GM12878 (cell line): ENCODE data around the gene LAMB1. TPM values are rescaled to one million over a fixed set of nuclear protein-coding genes. Genes with fewer than 3 reads are reported as not detected.

Experiments
- ATAC-seq: fragments of 200-7000 bp; cut with Tn5 transposase; 3 replicates; pipeline ENCODE4 v1.9.1; 2020; ENCODE audit warnings: mild to moderate bottlenecking, moderate library complexity
- BruUV-seq: library from RNA; stranded (reverse); fragments of 400-500 nt; replicated peaks from 2 replicates; lab custom pipeline; 2021; lab: Mats Ljungman, UMichigan
- CTCF ChIA-PET: fragments of 300-600 bp; sonication (Branson Sonifier 250); formaldehyde crosslinking; extraction: SDS; loops from one replicate; lab custom pipeline; 2021; ENCODE audit warnings: inconsistent platforms; lab: Yijun Ruan, JAX
- POLR2A ChIA-PET: fragments of 350-600 bp; formaldehyde crosslinking; extraction: SDS; loops from one replicate; lab custom pipeline; 2021; ENCODE audit warnings: inconsistent platforms; lab: Charles Lee
- RAD21 ChIA-PET: fragments of 300-600 bp; sonication (Branson Sonifier 250); formaldehyde crosslinking; loops from one replicate; lab custom pipeline; 2023; ENCODE audit warnings: antibody characterized with exemption; ENCODE audit not compliant: unreplicated experiment; lab: Charles Lee
- SMC1A ChIA-PET: fragments of 300-600 bp; sonication (Branson Sonifier 250); formaldehyde crosslinking; loops from one replicate; lab custom pipeline; 2023; ENCODE audit not compliant: unreplicated experiment, uncharacterized antibody; lab: Charles Lee
- DNase-seq: peaks from one replicate; pipeline ENCODE4 v3.0.0-alpha.2; 2011; ENCODE audit warnings: low read depth, low spot score
- FAIRE-seq: peaks from 3 replicates; lab custom pipeline; 2011; peaks lifted over from hg19 to GRCh38; lab: Jason Lieb, UNC
- H2AFZ ChIP-seq: 2 replicates; pipeline ENCODE4 v1.6.0; 2011; ENCODE audit warnings: low read depth, low read length, control low read depth; ENCODE audit not compliant: control insufficient read depth
- H3K27ac ChIP-seq: 2 replicates; pipeline ENCODE4 v1.5.1; 2011; ENCODE audit warnings: control low read depth; ENCODE audit not compliant: control insufficient read depth, insufficient read depth
- H3K27me3 ChIP-seq, 2 experiments: replicated peaks in 1 of 2; 2 replicates each; pipeline versions ENCODE4 v1.6.0 to v1.6.1; 2011; ENCODE audit warnings: low read length in 1 of 2; ENCODE audit not compliant: control insufficient read depth in 2 of 2, insufficient read depth in 2 of 2
- H3K36me3 ChIP-seq, 2 experiments: 2 replicates each; pipeline ENCODE4 v1.5.1; 2011; ENCODE audit warnings: low read length in 1 of 2; ENCODE audit not compliant: control insufficient read depth in 2 of 2, insufficient read depth in 2 of 2
- H3K4me1 ChIP-seq: 2 replicates; pipeline ENCODE4 v1.6.1; 2011; ENCODE audit warnings: mild to moderate bottlenecking, low read length, moderate library complexity, mixed read lengths; ENCODE audit not compliant: control insufficient read depth, insufficient read depth
- H3K4me2 ChIP-seq: 2 replicates; pipeline ENCODE4 v1.6.0; 2011; ENCODE audit warnings: control low read depth; ENCODE audit not compliant: control insufficient read depth, insufficient read depth
- H3K4me3 ChIP-seq: fragments of 200-600 bp; sonication (generic); 2 replicates; pipeline ENCODE4 v1.5.1; 2016
- H3K79me2 ChIP-seq: 2 replicates; pipeline ENCODE4 v1.6.0; 2011; ENCODE audit warnings: low read length; ENCODE audit not compliant: control insufficient read depth, insufficient read depth
- H3K9ac ChIP-seq: 2 replicates; pipeline ENCODE4 v1.8.0; 2011; ENCODE audit warnings: low read length, control low read depth, mixed read lengths; ENCODE audit not compliant: control insufficient read depth, insufficient read depth
- H3K9me3 ChIP-seq: replicated peaks from 3 replicates; pipeline ENCODE4 v1.5.1; 2011; ENCODE audit warnings: mild to moderate bottlenecking, low read length; ENCODE audit not compliant: control insufficient read depth, insufficient read depth
- H4K20me1 ChIP-seq: 2 replicates; pipeline ENCODE4 v1.6.0; 2011; ENCODE audit not compliant: control insufficient read depth, insufficient read depth
- CREM ChIP-seq: IDR thresholded peaks from 2 replicates; pipeline ENCODE4 v1.6.1; 2014; ENCODE audit warnings: antibody characterized with exemption, low read depth
- ELK1 ChIP-seq: IDR thresholded peaks from 2 replicates; pipeline ENCODE4 v1.6.1; 2012; ENCODE audit warnings: low read depth, low read length, improper control_type of control experiment
- ETV6 ChIP-seq, 2 experiments: fragments of 450-650 bp in 1 of 2; IDR thresholded peaks in 1 of 2; conservative IDR thresholded peaks in 1 of 2; 2 replicates each; pipeline ENCODE4 v1.6.1; 2014; ENCODE audit warnings: antibody characterized with exemption in 1 of 2, borderline replicate concordance in 1 of 2, low read depth in 1 of 2, mild to moderate bottlenecking in 1 of 2, moderate library complexity in 1 of 2
- HDAC6 ChIP-seq: fragments of 200-600 bp; sonication (generic); IDR thresholded peaks from one replicate; pipeline ENCODE4 v1.8.0; 2017; ENCODE audit warnings: antibody characterized with exemption; ENCODE audit not compliant: unreplicated experiment
- HDGF ChIP-seq: fragments of 450-650 bp; IDR thresholded peaks from 2 replicates; pipeline ENCODE4 v1.6.1; 2016; ENCODE audit warnings: antibody characterized with exemption
- KDM1A ChIP-seq: fragments of 200-600 bp; sonication (generic); IDR thresholded peaks from 2 replicates; pipeline ENCODE4 v1.6.1; 2016; ENCODE audit warnings: borderline replicate concordance
- MLLT1 ChIP-seq: fragments of 450-650 bp; IDR thresholded peaks from 2 replicates; pipeline ENCODE4 v1.6.1; 2016; ENCODE audit warnings: mild to moderate bottlenecking
- PBX3 ChIP-seq: IDR thresholded peaks from 2 replicates; pipeline ENCODE4 v1.6.1; 2011; ENCODE audit warnings: mild to moderate bottlenecking, low read depth, low read length, moderate library complexity; ENCODE audit not compliant: insufficient replicate concordance
- SREBF1 ChIP-seq: IDR thresholded peaks from 2 replicates; pipeline ENCODE4 v1.6.1; 2012; ENCODE audit warnings: mild to moderate bottlenecking, low read length
- TCF12 ChIP-seq: IDR thresholded peaks from 2 replicates; pipeline ENCODE4 v1.6.1; 2011; ENCODE audit warnings: low read depth, mild to moderate bottlenecking, low read length
- ZBTB11 ChIP-seq: fragments of 450-650 bp; formaldehyde crosslinking; IDR thresholded peaks from 2 replicates; pipeline ENCODE4 v1.5.0; 2022; ENCODE audit warnings: mild to moderate bottlenecking, missing genetic modification characterization
- ZNF384 ChIP-seq: IDR thresholded peaks from 2 replicates; pipeline ENCODE4 v1.6.1; 2012; ENCODE audit warnings: low read depth, mild to moderate bottlenecking, low read length, improper control_type of control experiment, borderline replicate concordance
- WGBS: methylation state at CpG from one replicate; pipeline ENCODE4 v1.1.6; 2016; ENCODE audit warnings: low lambda C conversion rate; ENCODE audit not compliant: insufficient replicate concordance, insufficient coverage; ENCODE audit errors: missing lambda C conversion rate; 5-methylcytosine and 5-hydroxymethylcytosine counted together
- in situ Hi-C: fragments of 300-500 bp; cut with MboI; formaldehyde crosslinking; loops from 9 replicates; pipeline ENCODE4 v1.14.3; 2018; ENCODE audit warnings: mixed read lengths
- intact Hi-C: fragments of 100-400 bp; cut with micrococcal nuclease; formaldehyde crosslinking; loops from one replicate; pipeline ENCODE4 v1.14.2; 2022; ENCODE audit not compliant: unreplicated experiment
- polyA plus RNA-seq, 11 experiments: library from polyadenylated mRNA; depleted of rRNA in 4 of 11; unstranded in 6 of 11; stranded (reverse) in 5 of 11; fragments of >200 nt; fragmentation: Nextera tagmentation in 4 of 11; fragmentation: Illumina TruSeq in 1 of 11; extraction: Ambion mirVana in 4 of 11; extraction: Trizol in 1 of 11; gene quantifications; 1 replicate in 1 of 11; 2 replicates in 10 of 11; pipeline versions ENCODE4 v1.2.1 to v1.2.3, GENCODE V29; 2011 to 2016; ENCODE audit warnings: inconsistent platforms in 2 of 11, missing spikeins in 2 of 11, low read depth in 1 of 11
- total RNA-seq, 4 experiments: library from RNA; depleted of rRNA in 3 of 4; stranded (reverse); fragments of >200 nt in 3 of 4; fragmentation: Illumina TruSeq in 1 of 4; extraction: Trizol in 1 of 4; gene quantifications; 2 replicates each; pipeline versions ENCODE4 v1.2.1 to v1.2.3, GENCODE V29; 2013 to 2021

LAMB1 gene
- total and polyA plus RNA-seq, 10 of the 15 experiments (the other 5 are each of a cell fraction or from before 2014, with no cell fraction given), result 0.05 to 2.2 (median 1.2) TPM; not detected in 4

- TF ChIP-seq ZBTB11, result no peak
Measured at GRCh38 chr7:107999779-108000560, 3.0 kb downstream of the LAMB1 start (continued).

GRCh38 chr7:107998660-107999480 lies 4.1 kb downstream of the LAMB1 start:
- no peaks in the 10 kb centered on the region for H3K9me3 ChIP-seq
- H3K4me3 ChIP-seq, result no peak overlapping the region
- H3K9ac ChIP-seq, result no peak overlapping the region
- H3K27ac ChIP-seq, result no peak overlapping the region
- FAIRE-seq, result no peak
- 45% methylated on average over 3 of the region's 3 CpGs for WGBS
- ChIA-PET RAD21 (interaction anchor here (0.7 kb wide), 1 partner anchor 497 kb away, joined by 3 read pairs; no protein-coding TSS in a partner anchor), POLR2A (interaction anchor here (0.7 kb wide), 1 partner anchor 17 kb away, joined by 3 read pairs; no protein-coding TSS in a partner anchor), SMC1A (interaction anchor here (0.5 to 1.7 kb wide), 6 partner anchors 15 to 147 kb away, joined by 3 to 6 read pairs (median 4); no protein-coding TSS in a partner anchor), CTCF (interaction anchor here (0.7 to 1.0 kb wide), 2 partner anchors 10 to 40 kb away, joined by 3 to 4 read pairs; no protein-coding TSS in a partner anchor)
- in situ Hi-C loops, result no loop called here
- no peaks in the 10 kb centered on the region for H3K4me1 ChIP-seq
- no peak for DNase-seq
- no peaks in the 10 kb centered on the region for H3K36me3 ChIP-seq
- no peaks in the 10 kb centered on the region for H3K79me2 ChIP-seq
- no peak overlapping the region for H3K4me2 ChIP-seq
- no peak for ATAC-seq
- H4K20me1 ChIP-seq, result no peaks in the 10 kb centered on the region; the same call in 1 of the 2 replicates
- no TSS peak for BruUV-seq
- intact Hi-C loops, result no loop called here
- H2AFZ ChIP-seq, result no peak overlapping the region
- H3K27me3 ChIP-seq, result peaks cover 9 to 14% of the 10 kb centered on the region in 2 experiments
- TF ChIP-seq HDGF (no peak), ETV6 (conservative IDR thresholded peaks at IDR 0.05 in 1 of 2, IDR thresholded peaks at IDR 0.05 in 1 of 2; ENCODE audit: borderline replicate concordance in 1 of 2, low read depth in 1 of 2) (no peak), CREM (no peak), HDAC6 (no peak), PBX3 (no peak), ZNF384 (no peak), TCF12 (no peak), MLLT1 (no peak), KDM1A (no peak), ELK1 (no peak), SREBF1 (no peak)
